Neural cell (in vitro differentiated cells): ENCODE measurements around the gene WWC2.

ENCODE experiments used
- EP300 ChIP-seq: fragments of 450-650 bp; conservative IDR thresholded peaks from 2 replicates; pipeline ENCODE4 v1.6.1; 2014; ENCODE audit warnings: antibody characterized with exemption, mild to moderate bottlenecking, moderate library complexity; ENCODE audit not compliant: poor library complexity, severe bottlenecking
- EZH2 ChIP-seq: fragments of 200-600, 300-800 bp; shearing (Covaris generic), sonication (generic); IDR thresholded peaks from 2 replicates; pipeline ENCODE4 v1.6.1; 2014; ENCODE audit warnings: antibody characterized with exemption, low read length, borderline replicate concordance, mild to moderate bottlenecking; ENCODE audit not compliant: insufficient read depth, poor library complexity, severe bottlenecking

GRCh38 chr4:183337833-183338232, 238.8 kb downstream of the WWC2 start:
- TF ChIP-seq EP300, result no peak
- no peak for TF ChIP-seq EZH2
